Activated T-helper 2 cell treated with anti-CD3 and anti-CD28 coated beads, Interferon-gamma antibody, Interleukin-2, Interleukin-4, amounts not matched to agents 10 μg/mL and 5 μg/mL and 100 μg/mL, durations not matched to agents 14 hours and 24 hours and 36 hours (primary cell): ENCODE data around the gene MRPL55. TPM values are rescaled to one million over a fixed set of nuclear protein-coding genes. Genes with fewer than 3 reads are reported as not detected.

ENCODE experiments used
- DNase-seq: peaks from one replicate; pipeline ENCODE4 v3.0.0; 2021; ENCODE audit warnings: low spot score
- H3K27ac Mint-ChIP-seq: one replicate; pipeline ENCODE4 v1.8.0; 2021; ENCODE audit warnings: mixed read lengths
- H3K27me3 Mint-ChIP-seq: one replicate; pipeline ENCODE4 v1.8.0; 2021; ENCODE audit warnings: low read depth, mixed read lengths
- H3K36me3 Mint-ChIP-seq: one replicate; pipeline ENCODE4 v1.8.0; 2021; ENCODE audit warnings: low read depth, mixed read lengths
- H3K4me1 Mint-ChIP-seq: one replicate; pipeline ENCODE4 v1.8.0; 2021; ENCODE audit warnings: low read depth, mixed read lengths
- H3K4me3 Mint-ChIP-seq: one replicate; pipeline ENCODE4 v1.8.0; 2021; ENCODE audit warnings: low read depth, mild to moderate bottlenecking, moderate library complexity, mixed read lengths
- H3K9me3 Mint-ChIP-seq: one replicate; pipeline ENCODE4 v1.8.0; 2021; ENCODE audit warnings: mixed read lengths
- intact Hi-C: fragments of 100-400 bp; cut with micrococcal nuclease; formaldehyde crosslinking; loops from one replicate; pipeline ENCODE4 v1.15.1; 2023
- total RNA-seq: library from RNA; stranded (reverse); gene quantifications from 2 replicates; pipeline ENCODE4 v1.2.3, GENCODE V29; 2022

The MRPL55 gene
- total RNA-seq, 1 donor from 2014 or later: 53.6 TPM

- Mint-ChIP-seq H3K4me1 (peaks cover 45% of the 10 kb centered on the region), H3K27me3 (no peaks in the 10 kb centered on the region), H3K36me3 (peaks cover 82% of the 10 kb centered on the region), H3K27ac (no peak overlapping the region), H3K4me3 (no peak overlapping the region), H3K9me3 (peaks cover 16% of the 10 kb centered on the region)
- no peak for DNase-seq
- intact Hi-C loops: no loop called here
Measured at GRCh38 chr1:228090613-228091081, 18.5 kb downstream of the MRPL55 start.

GRCh38 chr1:228089519-228090380, 19.3 kb downstream of the MRPL55 start:
- DNase-seq: no peak
- H3K4me1 Mint-ChIP-seq: peaks cover 53% of the 10 kb centered on the region
- H3K9me3 Mint-ChIP-seq: peaks cover 8% of the 10 kb centered on the region
- H3K27ac Mint-ChIP-seq: no peak overlapping the region
- peaks cover 81% of the 10 kb centered on the region for H3K36me3 Mint-ChIP-seq
- no peak overlapping the region for H3K4me3 Mint-ChIP-seq
- no peaks in the 10 kb centered on the region for H3K27me3 Mint-ChIP-seq
- intact Hi-C loops: loop anchor here (10.0 kb wide), 1 partner anchor 325 kb away; no protein-coding TSS in a partner anchor

GRCh38 chr1:228088586-228089498, 20.3 kb downstream of the MRPL55 start:
- intact Hi-C loops: loop anchor here (10.0 kb wide), 1 partner anchor 324 kb away; no protein-coding TSS in a partner anchor
- peak overlapping the region; percentile 67 for H3K27ac Mint-ChIP-seq
- H3K9me3 Mint-ChIP-seq: no peaks in the 10 kb centered on the region
- DNase-seq: no peak
- H3K4me1 Mint-ChIP-seq: peaks cover 62% of the 10 kb centered on the region
- H3K27me3 Mint-ChIP-seq: no peaks in the 10 kb centered on the region
- H3K4me3 Mint-ChIP-seq: no peak overlapping the region
- H3K36me3 Mint-ChIP-seq: peaks cover 82% of the 10 kb centered on the region

GRCh38 chr1:228087771-228088251, 21.3 kb downstream of the MRPL55 start:
- H3K27ac Mint-ChIP-seq: peak overlapping the region; percentile 83
- peaks cover 63% of the 10 kb centered on the region for H3K4me1 Mint-ChIP-seq
- H3K36me3 Mint-ChIP-seq: peaks cover 81% of the 10 kb centered on the region
- no peaks in the 10 kb centered on the region for H3K27me3 Mint-ChIP-seq
- H3K9me3 Mint-ChIP-seq: no peaks in the 10 kb centered on the region
- peak overlapping the region; percentile 57 for H3K4me3 Mint-ChIP-seq
- intact Hi-C loops: loop anchor here (10.0 kb wide), 1 partner anchor 323 kb away; no protein-coding TSS in a partner anchor
- DNase-seq: no peak

- Mint-ChIP-seq H3K36me3 (peaks cover 60% of the 10 kb centered on the region), H3K4me3 (peak overlapping the region; percentile 89), H3K4me1 (peaks cover 56% of the 10 kb centered on the region), H3K27me3 (no peaks in the 10 kb centered on the region), H3K9me3 (no peaks in the 10 kb centered on the region), H3K27ac (peak overlapping the region; percentile 92)
- no peak for DNase-seq
- intact Hi-C loops: loop anchor here (10.0 kb wide), 1 partner anchor 321 kb away; no protein-coding TSS in a partner anchor
Measured at GRCh38 chr1:228085287-228085951, 23.7 kb downstream of the MRPL55 start.

GRCh38 chr1:228084797-228085196, 24.3 kb downstream of the MRPL55 start:
- DNase-seq: no peak

GRCh38 chr1:228084325-228084724, 24.8 kb downstream of the MRPL55 start:
- H3K4me1 Mint-ChIP-seq: peaks cover 54% of the 10 kb centered on the region
- peaks cover 52% of the 10 kb centered on the region for H3K36me3 Mint-ChIP-seq
- intact Hi-C loops: loop anchor here (5.0 to 10.0 kb wide), 2 partner anchors 320 to 373 kb away; a partner anchor contains a TSS
- H3K27me3 Mint-ChIP-seq: no peaks in the 10 kb centered on the region
- peak overlapping the region; percentile 92 for H3K27ac Mint-ChIP-seq
- peak overlapping the region; percentile 89 for H3K4me3 Mint-ChIP-seq
- H3K9me3 Mint-ChIP-seq: no peaks in the 10 kb centered on the region
- no peak for DNase-seq

More at GRCh38 chr1:228084797-228085196, 24.3 kb downstream of the MRPL55 start:
- no peaks in the 10 kb centered on the region for H3K27me3 Mint-ChIP-seq
- no peaks in the 10 kb centered on the region for H3K9me3 Mint-ChIP-seq
- H3K36me3 Mint-ChIP-seq: peaks cover 54% of the 10 kb centered on the region
- peaks cover 55% of the 10 kb centered on the region for H3K4me1 Mint-ChIP-seq
- intact Hi-C loops: loop anchor here (5.0 to 10.0 kb wide), 2 partner anchors 320 to 373 kb away; a partner anchor contains a TSS
- H3K27ac Mint-ChIP-seq: peak overlapping the region; percentile 92
- peak overlapping the region; percentile 89 for H3K4me3 Mint-ChIP-seq

- Mint-ChIP-seq H3K4me1 (peaks cover 52% of the 10 kb centered on the region), H3K9me3 (no peaks in the 10 kb centered on the region), H3K4me3 (peak overlapping the region; percentile 89), H3K27ac (peak overlapping the region; percentile 92), H3K36me3 (peaks cover 47% of the 10 kb centered on the region), H3K27me3 (no peaks in the 10 kb centered on the region)
- intact Hi-C loops: loop anchor here (5.0 to 10.0 kb wide), 2 partner anchors 319 to 373 kb away; a partner anchor contains a TSS
- DNase-seq: no peak
Measured at GRCh38 chr1:228083871-228084278, 25.2 kb downstream of the MRPL55 start.

- intact Hi-C loops: loop anchor here (1.0 to 10.0 kb wide), 6 partner anchors 20 to 374 kb away; partner anchors contain the start of genes C1orf35 and MRPL55
- no peak for DNase-seq
Measured at GRCh38 chr1:228082918-228083870, 25.9 kb downstream of the MRPL55 start.

GRCh38 chr1:228082214-228082917, 26.7 kb downstream of the MRPL55 start, which contains the start of gene ARF1:
TSS of gene ARF1 (plus strand) at chr1:228082708. CDS start at chr1:228097115, 14,407 bp downstream.
- Mint-ChIP-seq H3K4me3 (peak within 1 kb of the TSS; percentile 89), H3K4me1 (peaks cover 42% of the 10 kb centered on the region), H3K27me3 (no peaks in the 10 kb centered on the region), H3K9me3 (no peaks in the 10 kb centered on the region), H3K27ac (peak within 1 kb of the TSS; percentile 92), H3K36me3 (peaks cover 33% of the 10 kb centered on the region)
- intact Hi-C loops: loop anchor here (1.0 to 10.0 kb wide), 6 partner anchors 21 to 375 kb away; partner anchors contain the start of genes C1orf35 and MRPL55
- peak; percentile 89 for DNase-seq

More at GRCh38 chr1:228082918-228083870, 25.9 kb downstream of the MRPL55 start:
- Mint-ChIP-seq H3K4me1 (peaks cover 50% of the 10 kb centered on the region), H3K36me3 (peaks cover 40% of the 10 kb centered on the region), H3K9me3 (no peaks in the 10 kb centered on the region), H3K27me3 (no peaks in the 10 kb centered on the region), H3K27ac (peak overlapping the region; percentile 92), H3K4me3 (peak overlapping the region; percentile 89)
